Hepatocyte (in vitro differentiated cells): ENCODE data around the gene CNOT8.

Experiments used
- CTCF ChIP-seq: fragments of 200-600 bp; sonication (generic); IDR thresholded peaks from 2 replicates; pipeline ENCODE4 v1.5.1; 2016; ENCODE audit warnings: antibody characterized with exemption, mild to moderate bottlenecking; ENCODE audit not compliant: poor library complexity
- EZH2 ChIP-seq: fragments of 200-600 bp; sonication (generic); IDR thresholded peaks from 2 replicates; pipeline ENCODE4 v1.6.1; 2016; ENCODE audit warnings: antibody characterized with exemption, mild to moderate bottlenecking, borderline replicate concordance
- EZH2phosphoT487 ChIP-seq: fragments of 200-600 bp; sonication (generic); IDR thresholded peaks from one replicate; pipeline ENCODE4 v1.6.1; 2018; ENCODE audit warnings: antibody characterized with exemption, mild to moderate bottlenecking, low read depth, moderate library complexity; ENCODE audit not compliant: unreplicated experiment, severe bottlenecking

GRCh38 chr5:154884424-154884823, 26.0 kb downstream of the CNOT8 start:
- TF ChIP-seq CTCF (no peak), EZH2phosphoT487 (no peak), EZH2 (no peak)
